Measurements from ENCODE around the gene MBNL2.

DNA sequence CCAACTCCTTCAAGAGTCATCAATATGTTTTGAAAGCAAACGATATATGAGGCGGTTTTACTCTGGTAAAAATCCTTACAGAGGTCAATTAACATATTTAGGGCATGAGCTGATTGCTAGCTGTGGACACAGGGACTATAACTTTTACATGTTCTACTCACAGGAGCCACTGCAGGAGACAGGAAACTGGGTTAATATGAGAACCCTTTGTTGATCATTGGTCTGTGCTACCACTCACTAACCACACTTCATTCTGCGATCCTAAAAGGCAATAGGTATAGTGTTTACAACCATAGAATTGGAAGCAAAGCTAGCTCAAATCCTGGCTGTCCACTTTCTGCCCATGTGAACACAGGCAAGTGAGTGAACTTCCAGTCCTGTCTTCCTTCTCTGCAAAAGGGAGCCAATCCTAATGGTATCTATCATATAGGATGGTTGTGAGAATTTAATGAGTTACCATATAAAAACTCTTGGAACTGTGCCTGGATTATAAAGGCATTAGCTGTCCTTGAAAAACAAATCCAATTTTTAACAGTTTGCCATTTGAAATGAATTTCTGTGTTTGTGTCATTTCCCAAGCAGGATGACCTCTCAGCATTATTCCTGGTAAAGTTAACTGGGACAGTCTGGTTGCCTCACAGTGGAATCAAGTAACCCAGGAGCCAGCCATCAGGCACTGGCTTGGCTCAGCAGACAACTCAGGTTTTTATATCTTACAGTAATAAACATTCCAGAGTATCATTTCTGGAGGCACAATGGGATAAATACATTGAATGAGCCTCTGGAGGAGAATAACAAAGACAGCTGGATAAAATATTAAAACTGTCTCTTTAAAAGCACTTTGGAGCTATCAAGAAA, 182.0 kb downstream of the MBNL2 start:
- TF ChIP-seq, protein P1, sequence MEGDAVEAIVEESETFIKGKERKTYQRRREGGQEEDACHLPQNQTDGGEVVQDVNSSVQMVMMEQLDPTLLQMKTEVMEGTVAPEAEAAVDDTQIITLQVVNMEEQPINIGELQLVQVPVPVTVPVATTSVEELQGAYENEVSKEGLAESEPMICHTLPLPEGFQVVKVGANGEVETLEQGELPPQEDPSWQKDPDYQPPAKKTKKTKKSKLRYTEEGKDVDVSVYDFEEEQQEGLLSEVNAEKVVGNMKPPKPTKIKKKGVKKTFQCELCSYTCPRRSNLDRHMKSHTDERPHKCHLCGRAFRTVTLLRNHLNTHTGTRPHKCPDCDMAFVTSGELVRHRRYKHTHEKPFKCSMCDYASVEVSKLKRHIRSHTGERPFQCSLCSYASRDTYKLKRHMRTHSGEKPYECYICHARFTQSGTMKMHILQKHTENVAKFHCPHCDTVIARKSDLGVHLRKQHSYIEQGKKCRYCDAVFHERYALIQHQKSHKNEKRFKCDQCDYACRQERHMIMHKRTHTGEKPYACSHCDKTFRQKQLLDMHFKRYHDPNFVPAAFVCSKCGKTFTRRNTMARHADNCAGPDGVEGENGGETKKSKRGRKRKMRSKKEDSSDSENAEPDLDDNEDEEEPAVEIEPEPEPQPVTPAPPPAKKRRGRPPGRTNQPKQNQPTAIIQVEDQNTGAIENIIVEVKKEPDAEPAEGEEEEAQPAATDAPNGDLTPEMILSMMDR (IDR thresholded peaks at IDR 0.05; ENCODE audit: low read length): no peak
- no peak for TF ChIP-seq EZH2phosphoT487 (IDR thresholded peaks at IDR 0.05; ENCODE audit: low read length)
- no peak for TF ChIP-seq EZH2 (optimal IDR thresholded peaks at IDR 0.05; ENCODE audit: low read depth, low read length)

All from MM.1S (cell line).